Activated naive CD8-positive, alpha-beta T cell treated with anti-CD3 and anti-CD28 coated beads, Interleukin-2, amount 50 U/mL, for 16 hours (primary cell): Measurements from ENCODE around the gene KL.

Experiments
- DNase-seq: peaks from one replicate; pipeline ENCODE4 v3.0.0-alpha.2; 2020; ENCODE audit warnings: low read depth, low spot score

Gene KL

DNA sequence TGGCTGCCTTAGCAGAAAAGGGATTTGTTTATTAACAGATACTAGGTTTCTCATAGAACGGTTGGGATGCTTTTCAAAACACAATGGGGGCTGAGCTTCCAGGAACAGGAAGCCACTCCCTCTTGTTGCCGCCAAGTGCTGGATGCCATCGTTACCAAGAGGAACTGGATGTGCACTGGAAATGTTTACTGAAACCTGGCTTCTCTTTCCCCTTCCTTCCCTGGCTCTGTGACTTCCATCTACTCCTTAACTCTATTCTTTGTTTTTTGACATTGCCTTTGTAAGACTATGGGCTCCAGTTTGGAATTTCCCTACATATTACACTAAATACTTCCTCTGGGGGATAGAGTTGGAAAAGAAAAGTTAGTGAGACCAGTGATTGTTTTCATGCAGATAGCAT, 11.7 kb upstream of the KL start:
- no peak for DNase-seq

- DNase-seq, result no peak
Measured at GRCh38 chr13:33006134-33006533, 10.1 kb upstream of the KL start.

GRCh38 chr13:33006638-33007037, 9.6 kb upstream of the KL start:
- no peak for DNase-seq

GRCh38 chr13:33007237-33007636, 9.0 kb upstream of the KL start:
- no peak for DNase-seq

- no peak for DNase-seq
Measured at GRCh38 chr13:33007950-33008349, 8.3 kb upstream of the KL start.

DNA sequence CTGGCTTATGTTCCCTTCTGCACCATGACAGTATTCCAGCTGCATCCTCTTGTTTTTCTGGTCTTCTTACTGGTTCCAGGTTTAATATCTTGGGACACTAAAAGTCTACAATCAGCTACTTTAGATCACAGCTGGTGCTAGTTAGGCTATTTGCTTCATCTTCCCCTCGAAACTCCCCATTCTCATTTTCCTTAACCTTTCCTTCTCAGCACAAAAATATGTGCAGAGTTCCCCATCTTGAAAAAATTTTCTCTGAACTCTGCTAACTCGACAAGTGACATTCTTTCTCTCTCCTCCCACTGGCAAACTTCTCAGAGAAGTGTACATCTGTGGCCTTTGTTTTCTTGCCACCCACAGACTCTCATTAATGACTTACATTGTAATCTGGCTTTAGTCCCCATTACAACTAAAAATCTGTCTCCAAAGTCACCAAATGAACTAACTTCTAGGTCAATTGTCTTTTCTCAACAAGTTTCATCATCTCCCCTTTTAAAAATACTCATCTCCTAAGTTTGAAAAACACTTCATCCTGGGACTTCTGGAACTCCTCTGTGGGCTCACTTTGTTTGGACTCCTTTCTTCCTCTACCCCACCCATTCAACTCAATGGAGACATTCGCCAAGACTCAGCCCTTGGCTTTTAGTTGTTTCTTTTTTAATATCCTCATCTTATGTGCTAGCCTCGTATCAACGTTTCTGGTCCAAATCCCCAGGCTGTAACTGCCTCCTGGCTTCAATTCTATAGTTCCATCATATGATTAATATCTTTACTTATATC, 7.1 kb upstream of the KL start:
- DNase-seq, result no peak

GRCh38 chr13:33011828-33012470, 4.3 kb upstream of the KL start:
- no peak for DNase-seq

DNA sequence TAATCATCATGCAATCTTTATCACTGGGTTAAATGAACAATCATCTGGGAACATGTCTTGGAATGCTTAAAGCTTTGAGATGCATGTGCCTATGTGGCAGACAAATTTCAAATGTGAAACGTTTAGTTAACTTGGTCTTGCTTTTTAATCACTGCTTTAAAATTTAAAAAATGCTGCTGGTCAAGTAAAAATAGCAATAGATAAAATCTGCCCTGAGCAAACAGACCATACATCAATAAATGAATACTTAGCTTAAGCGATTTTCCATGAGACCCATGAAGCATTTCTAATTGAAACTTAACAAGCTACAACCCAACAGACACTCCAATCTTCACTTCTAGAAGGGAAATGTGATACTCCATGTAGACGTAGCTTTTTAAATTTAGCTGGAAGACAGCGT, 1.9 kb upstream of the KL start:
- no peak for DNase-seq

GRCh38 chr13:33015241-33015668, 968 bp upstream of the KL start:
- DNase-seq, result no peak

GRCh38 chr13:33015791-33016323, 366 bp upstream of the KL start:
- DNase-seq, result no peak

DNA sequence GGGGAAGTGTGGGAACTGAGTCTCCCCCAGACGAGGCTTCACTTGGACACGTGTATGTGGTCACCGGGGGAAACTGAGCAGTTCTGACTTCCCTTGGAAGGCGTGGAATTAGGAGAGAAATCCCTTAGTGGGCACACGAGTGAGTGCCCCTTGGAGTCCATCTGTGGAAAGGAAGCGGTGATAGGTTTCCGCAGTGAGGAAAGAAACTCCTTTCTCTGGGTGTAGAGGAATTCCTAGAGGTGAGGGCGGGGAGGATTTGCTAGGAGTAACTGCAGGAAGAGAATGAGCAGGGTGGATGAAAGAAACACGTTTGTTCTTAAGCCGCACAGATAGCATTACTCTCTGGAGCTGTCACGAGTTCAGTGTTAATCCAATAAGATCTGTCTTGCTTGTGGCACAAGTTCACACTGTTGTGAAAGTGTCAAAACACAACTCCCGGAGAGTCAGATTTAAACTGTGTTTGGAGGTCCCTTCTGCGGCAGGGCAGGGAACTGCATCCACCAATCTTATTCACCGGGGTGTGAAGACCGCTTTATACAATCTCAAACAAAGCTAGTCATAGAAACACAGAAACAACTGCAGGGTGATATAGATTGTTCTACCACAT, 1.2 kb downstream of the KL start:
- no peak for DNase-seq

DNA sequence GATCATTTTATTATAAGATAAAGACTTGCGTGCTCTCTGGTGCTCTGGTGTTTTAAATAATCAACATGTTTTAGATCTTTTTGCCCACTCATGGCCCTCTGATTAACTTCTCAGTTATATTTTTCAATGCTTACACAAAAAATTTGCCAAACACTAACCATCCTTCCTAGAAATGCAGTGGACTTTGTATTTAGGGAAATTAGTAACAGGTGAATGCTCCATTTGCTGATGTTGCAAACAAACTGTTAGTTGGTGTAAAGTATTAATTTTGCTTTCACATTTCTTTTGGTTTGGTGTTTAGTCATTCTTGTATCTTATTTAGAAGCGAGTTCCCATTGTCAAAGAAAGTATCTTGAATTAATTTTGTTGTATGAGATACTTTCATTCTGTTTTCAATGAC, 2.7 kb downstream of the KL start:
- DNase-seq, result no peak

- no peak for DNase-seq
Measured at GRCh38 chr13:33022986-33023385, 6.8 kb downstream of the KL start.

- no peak for DNase-seq
Measured at GRCh38 chr13:33025220-33025744, 9.1 kb downstream of the KL start.

- no peak for DNase-seq
Measured at GRCh38 chr13:33026489-33027152, 10.4 kb downstream of the KL start.

DNA sequence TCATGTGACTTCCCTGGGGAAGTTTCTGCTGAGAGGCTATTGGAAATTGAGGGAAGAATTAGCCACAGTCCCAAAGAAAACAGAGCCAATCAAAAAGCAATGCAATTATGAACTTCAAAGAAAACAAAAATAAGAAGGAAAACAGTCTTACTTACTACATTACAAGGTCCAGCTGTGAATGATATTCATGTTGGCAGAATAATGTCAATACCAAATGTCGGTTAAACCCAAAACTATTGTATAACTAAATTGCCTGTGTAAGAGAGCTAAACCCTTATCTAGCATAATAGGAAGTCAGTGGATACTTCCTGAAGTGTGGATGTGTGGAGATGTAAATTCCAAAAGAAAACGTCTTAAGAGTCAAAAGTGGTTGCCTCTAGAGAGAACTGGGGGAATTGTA, 12.4 kb downstream of the KL start:
- DNase-seq, result no peak

GRCh38 chr13:33031277-33031676, 15.1 kb downstream of the KL start:
- DNase-seq, result no peak

GRCh38 chr13:33032037-33032625, 15.9 kb downstream of the KL start:
- DNase-seq, result no peak

DNA sequence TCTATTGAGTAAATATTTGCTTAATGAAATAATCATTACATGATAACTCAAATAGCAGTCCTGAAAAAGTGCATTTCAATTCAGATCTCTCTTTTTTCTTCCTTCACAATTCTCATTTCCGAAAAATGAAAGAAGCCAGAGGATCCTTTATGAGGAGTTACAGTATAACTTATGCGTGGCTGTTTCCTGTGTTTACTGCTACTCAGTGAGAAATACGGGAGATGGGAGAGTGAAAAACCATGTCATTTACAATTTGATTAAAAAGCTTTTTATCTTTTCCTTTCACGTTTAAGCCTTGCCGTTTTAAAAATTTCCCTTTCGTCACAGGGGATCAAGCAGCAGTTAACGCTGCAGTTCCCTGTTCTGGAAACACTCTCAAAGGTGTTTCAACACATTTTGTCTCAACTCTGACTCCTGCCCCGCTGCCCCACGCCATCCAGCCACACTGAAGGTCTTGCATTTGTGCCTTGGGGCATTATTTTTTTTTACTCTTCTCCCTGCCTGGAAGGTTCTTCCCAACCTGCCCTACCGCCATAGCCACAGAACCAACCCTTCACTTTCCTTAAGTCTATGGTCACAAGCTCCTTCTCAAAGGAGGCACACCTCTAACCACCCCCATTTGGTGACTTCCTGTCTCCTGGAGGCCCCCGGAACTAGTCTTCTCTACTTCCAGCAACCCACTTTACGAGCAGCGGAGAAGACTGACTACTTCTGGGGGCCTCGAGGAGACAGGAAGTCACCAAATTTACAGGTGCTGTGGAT, 17.0 kb downstream of the KL start:
- no peak for DNase-seq

DNA sequence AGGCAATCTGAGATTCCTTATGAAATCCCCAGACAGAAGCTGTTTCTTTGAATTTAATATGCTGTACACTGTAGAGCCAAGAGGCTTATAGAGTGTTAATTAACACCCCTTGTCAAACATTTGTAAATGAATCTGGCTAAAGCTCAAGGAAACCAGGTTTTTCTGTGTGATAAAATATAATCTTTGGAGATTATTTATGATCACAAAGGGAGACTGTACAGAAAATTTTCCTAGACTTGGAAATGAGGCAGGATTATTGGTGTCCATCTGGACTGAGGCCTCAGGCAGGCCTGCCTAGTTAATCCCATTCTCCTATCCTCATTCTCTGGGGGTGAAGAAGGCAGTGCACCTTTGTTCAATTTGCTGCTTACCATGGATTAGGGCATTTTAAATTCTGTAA, 17.8 kb downstream of the KL start:
- no peak for DNase-seq
